Ovary (tissue), 3 donors: Measurements from ENCODE around the gene ADNP.

Experiments used
- CTCF ChIP-seq, 3 donors: fragments of 450-650 bp in 2 of 3; fragments of 200-600 bp in 1 of 3; IDR thresholded peaks; one replicate each; pipeline versions ENCODE4 v1.5.1 to v1.8.0; 2016 to 2022; ENCODE audit warnings: antibody characterized with exemption in 3 of 3, mild to moderate bottlenecking in 1 of 3
- EP300 ChIP-seq: sonication (generic); formaldehyde crosslinking; IDR thresholded peaks from one replicate; pipeline ENCODE4 v1.6.1; 2017; ENCODE audit warnings: antibody characterized with exemption
- POLR2A ChIP-seq: fragments of 450-650 bp; IDR thresholded peaks from one replicate; pipeline ENCODE4 v1.6.1; 2017; ENCODE audit warnings: antibody characterized with exemption, mild to moderate bottlenecking, moderate library complexity
- donor health status: DM: no; HTN: no; CAD: no.

GRCh38 chr20:50969435-50969834 lies 38.2 kb upstream of the ADNP start:
- TF ChIP-seq CTCF (IDR thresholded peaks at IDR 0.05), result no peak
- TF ChIP-seq EP300, result no peak
- TF ChIP-seq POLR2A, result no peak
